GM19099 (cell line): ENCODE measurements around the gene PDZD4.

Experiments
- POLR2A ChIP-seq: IDR thresholded peaks from 3 replicates; pipeline ENCODE4 v1.6.1; 2011; ENCODE audit warnings: low read depth; ENCODE audit not compliant: insufficient read length; ENCODE audit errors: extremely low read depth

PDZD4 gene

GRCh38 chrX:153832728-153833127 is 2.4 kb upstream of the PDZD4 start:
- TF ChIP-seq POLR2A: no peak

DNA sequence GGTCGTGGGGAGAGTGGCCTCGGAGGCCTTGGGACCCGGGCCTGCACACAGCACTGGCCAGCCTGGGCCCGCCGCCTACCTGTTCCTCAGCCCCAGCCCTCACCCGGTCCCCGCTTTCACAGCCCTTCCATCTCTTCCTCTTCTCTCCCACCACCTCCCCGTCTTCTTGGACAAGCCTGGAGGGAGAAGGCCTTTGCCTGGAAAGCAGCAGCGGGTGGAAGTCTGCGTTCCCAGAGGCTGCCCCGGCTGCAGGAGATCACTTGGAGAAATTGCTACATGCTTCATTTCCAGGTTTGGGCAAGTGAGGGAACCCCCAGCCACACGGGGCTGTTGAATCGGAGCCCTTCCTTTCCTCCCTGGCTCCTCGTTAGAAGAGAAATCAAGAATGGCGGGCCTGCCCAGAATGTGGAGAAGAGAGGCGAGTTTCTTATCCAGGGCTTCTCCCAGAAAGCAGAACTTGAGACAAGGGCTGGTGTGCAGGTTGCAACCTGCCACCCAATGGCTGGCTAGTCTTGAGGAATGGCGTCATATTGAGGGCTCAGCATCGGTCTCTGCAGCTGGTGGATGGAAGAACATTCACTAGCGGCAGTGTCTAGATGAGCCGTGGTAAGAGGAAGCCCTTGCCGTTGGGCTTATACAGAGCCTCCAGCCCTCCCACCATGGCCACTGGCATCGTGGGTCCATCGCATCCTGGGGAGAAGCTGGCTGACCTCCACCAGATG is 1.2 kb upstream of the PDZD4 start:
- no peak for TF ChIP-seq POLR2A

DNA sequence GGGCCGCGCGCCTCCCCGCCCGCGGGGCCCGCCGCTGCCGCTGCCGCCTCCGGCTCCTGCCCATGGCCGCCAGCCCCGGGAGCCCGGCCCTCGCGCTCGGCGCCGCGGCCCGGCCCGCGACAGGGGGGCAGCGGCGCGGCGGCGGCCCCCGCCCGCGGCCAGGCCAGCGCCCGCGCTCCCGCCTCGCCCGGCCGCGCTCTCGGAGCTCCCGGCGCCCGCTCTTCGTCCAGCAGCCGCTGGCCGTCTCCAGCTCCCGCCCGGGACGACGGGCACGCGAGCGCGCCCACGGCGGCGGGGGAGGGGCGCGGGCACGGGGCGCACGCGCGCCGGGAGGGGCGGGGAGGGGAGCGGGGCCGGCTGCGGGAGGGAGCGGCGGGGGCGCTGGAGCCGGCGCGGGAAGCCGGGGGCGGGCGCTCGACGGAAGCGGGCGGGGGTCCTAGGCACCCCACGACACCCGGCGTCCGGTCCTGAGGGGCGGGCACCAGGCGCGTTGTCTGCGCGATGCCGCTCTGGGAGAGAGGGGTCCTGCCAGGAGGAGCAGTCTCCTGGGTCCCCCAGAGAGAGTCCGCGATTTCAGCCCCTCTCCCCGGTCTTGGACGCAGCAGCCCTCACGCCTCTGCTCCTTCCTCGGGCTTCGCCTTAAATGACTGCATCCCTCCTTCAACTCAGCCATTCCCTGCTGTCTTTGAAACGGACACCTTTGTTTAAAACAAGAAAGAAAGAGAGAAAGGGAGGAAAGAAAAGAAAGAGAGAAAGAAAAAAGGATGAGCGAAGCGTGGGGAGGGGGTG is 490 bp upstream of the PDZD4 start:
- no peak for TF ChIP-seq POLR2A

- TF ChIP-seq POLR2A: no peak
Measured at GRCh38 chrX:153829549-153829798, 870 bp downstream of the PDZD4 start.

- TF ChIP-seq POLR2A: no peak
Measured at GRCh38 chrX:153828723-153829548, 1.4 kb downstream of the PDZD4 start.

DNA sequence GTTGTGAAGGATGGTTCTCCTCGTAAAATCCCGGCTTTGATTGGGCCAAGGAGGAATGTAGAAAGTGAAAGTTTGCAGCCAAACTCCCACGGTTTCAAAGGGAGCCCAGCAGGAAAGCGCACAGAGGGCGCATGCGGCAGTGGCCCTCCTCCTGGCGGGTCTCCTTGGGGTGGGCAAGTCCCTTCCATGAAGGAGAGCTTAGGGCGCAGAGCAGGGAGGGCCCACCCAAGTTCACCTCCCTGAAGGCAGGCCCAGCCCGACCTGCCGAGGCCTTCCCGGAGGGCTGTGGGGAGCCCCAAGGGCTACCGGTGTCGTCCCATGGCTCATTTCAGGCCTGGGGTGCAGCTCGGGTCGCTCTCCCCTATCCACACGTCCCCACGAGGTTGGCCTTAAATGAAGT is 2.0 kb downstream of the PDZD4 start:
- no peak for TF ChIP-seq POLR2A

DNA sequence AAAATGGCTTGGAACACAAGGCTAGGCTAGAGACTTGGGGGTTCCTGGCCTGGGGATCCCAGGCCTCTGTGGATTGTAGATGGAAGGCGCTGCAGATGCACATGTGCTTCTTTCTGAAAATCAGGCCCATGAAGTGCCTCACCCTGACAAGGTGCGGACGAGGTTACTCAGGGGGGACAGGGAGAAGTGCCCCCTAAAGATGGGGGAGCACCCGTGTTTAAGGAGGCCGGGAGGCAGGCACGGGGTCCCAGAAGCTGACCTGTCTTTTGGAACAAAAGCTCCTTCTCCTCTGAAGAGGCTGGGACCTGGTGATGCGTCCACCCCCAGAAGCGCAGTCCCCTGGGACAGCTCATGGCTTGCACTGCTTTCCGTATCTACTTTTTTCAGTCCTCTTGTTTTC is 2.4 kb downstream of the PDZD4 start:
- no peak for TF ChIP-seq POLR2A

- TF ChIP-seq POLR2A: no peak
Measured at GRCh38 chrX:153827016-153827415, 3.3 kb downstream of the PDZD4 start.

GRCh38 chrX:153825042-153825441 is 5.3 kb downstream of the PDZD4 start:
- no peak for TF ChIP-seq POLR2A

DNA sequence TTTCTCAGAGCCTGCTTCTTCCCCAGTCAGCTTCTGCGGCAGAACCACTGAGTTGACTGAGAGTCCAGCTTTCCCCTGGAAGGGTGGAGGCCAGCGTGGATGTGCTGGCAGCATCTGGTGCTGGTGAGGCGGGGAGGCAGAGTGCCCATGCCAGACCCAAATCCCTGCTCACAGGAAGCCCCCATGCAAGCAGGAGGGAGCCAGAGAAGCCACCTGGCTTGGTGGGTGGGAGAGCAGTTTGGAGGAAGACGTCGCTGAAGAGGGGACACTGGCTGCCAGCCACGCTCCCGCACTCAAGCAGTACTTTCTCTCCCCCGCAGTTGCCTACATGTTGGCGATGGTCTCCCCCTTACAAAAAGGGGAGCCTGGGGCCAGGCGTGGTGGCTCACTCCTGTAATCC is 6.0 kb downstream of the PDZD4 start:
- TF ChIP-seq POLR2A: no peak

DNA sequence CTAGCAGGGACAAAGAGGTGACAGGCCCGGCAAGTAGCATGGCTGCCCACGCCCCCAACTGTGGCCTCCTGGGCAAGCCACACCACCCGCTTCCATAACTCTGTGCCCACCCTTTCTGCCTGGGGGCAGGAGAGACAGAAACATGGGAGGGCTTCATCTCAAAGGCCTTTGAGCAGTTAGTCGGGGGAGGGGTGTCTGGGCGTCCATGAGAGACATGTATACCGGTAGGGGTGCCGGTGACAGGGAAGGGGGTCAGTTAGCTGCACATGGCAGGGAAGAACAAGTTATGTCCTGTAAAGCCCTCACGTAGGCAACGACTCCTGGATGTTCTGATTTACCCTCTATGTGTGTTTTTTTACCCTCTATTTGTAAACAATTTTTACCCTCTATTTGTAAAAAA is 9.3 kb downstream of the PDZD4 start:
- TF ChIP-seq POLR2A: no peak

- no peak for TF ChIP-seq POLR2A
Measured at GRCh38 chrX:153820601-153821000, 9.7 kb downstream of the PDZD4 start.

DNA sequence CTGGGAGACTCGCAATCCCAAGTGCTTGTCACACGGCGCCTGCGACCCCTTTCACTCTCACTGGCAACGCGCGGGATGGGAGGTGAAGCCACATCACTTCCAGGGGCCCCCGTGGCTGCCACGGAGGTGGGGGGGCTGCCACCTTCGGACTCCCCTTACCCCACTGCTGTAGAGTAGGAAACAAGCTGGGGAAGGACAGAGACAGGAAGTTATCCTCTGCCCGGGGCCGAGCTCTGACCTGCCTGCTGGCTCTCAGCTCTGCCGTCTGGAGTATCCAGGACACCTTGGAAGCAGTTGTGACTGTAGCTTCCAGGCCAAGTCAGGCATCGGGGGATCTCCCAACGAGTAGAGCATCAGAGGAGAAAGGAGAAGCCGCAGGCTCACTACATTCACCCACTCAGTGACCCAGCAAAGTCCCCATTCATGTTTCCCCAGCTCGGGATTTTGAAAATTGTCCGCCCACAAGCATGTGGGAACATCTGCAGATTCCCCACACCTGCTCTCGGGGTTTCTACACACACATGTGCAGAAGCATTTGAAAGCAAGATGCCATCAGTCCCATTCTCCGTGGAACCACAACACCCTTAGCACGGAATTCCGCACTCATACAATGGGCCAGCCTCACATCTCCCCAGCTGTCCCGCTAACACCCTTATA is 10.8 kb downstream of the PDZD4 start:
- TF ChIP-seq POLR2A: no peak

GRCh38 chrX:153818571-153819383 is 11.6 kb downstream of the PDZD4 start:
- no peak for TF ChIP-seq POLR2A
